Trophoblast cell (in vitro differentiated cells and primary cell): Measurements from ENCODE around the gene GNAS.
A peak's percentile ranks its signal among the peaks of the same experiment; 100 is the strongest.

Experiments used
- DNase-seq, 2 donors: peaks; one replicate each; pipeline ENCODE4 v3.0.0-alpha.2; 2016
- H2AFZ ChIP-seq: 2 replicates; pipeline ENCODE4 v1.6.1; 2013; ENCODE audit warnings: low read length, moderate library complexity, mild to moderate bottlenecking; ENCODE audit not compliant: insufficient read depth, poor library complexity
- H2AK5ac ChIP-seq: 2 replicates; pipeline ENCODE4 v1.6.1; 2013; ENCODE audit warnings: mild to moderate bottlenecking, low read length
- H2BK120ac ChIP-seq: 2 replicates; pipeline ENCODE4 v1.6.1; 2013; ENCODE audit warnings: low read length, mild to moderate bottlenecking, moderate library complexity; ENCODE audit not compliant: insufficient read depth, poor library complexity
- H2BK12ac ChIP-seq: 2 replicates; pipeline ENCODE4 v1.6.1; 2013; ENCODE audit warnings: mild to moderate bottlenecking, low read length, moderate library complexity
- H2BK5ac ChIP-seq: 2 replicates; pipeline ENCODE4 v1.6.1; 2013; ENCODE audit warnings: low read length, low read depth, moderate library complexity, mild to moderate bottlenecking; ENCODE audit not compliant: poor library complexity
- H3K14ac ChIP-seq: 2 replicates; pipeline ENCODE4 v1.6.1; 2013; ENCODE audit warnings: mild to moderate bottlenecking, low read length
- H3K18ac ChIP-seq: 2 replicates; pipeline ENCODE4 v1.6.1; 2013; ENCODE audit warnings: mild to moderate bottlenecking, low read length
- H3K23ac ChIP-seq: 2 replicates; pipeline ENCODE4 v1.6.1; 2013; ENCODE audit warnings: low read length
- H3K27ac ChIP-seq: 2 replicates; pipeline ENCODE4 v1.5.1; 2013; ENCODE audit warnings: low read depth, mild to moderate bottlenecking, inconsistent platforms, low read length, moderate library complexity
- H3K27me3 ChIP-seq: 2 replicates; pipeline ENCODE4 v1.6.1; 2013; ENCODE audit warnings: inconsistent platforms, mild to moderate bottlenecking, low read length, moderate library complexity; ENCODE audit not compliant: insufficient read depth
- H3K36me3 ChIP-seq, 2 experiments: 1 replicate in 1 of 2; 2 replicates in 1 of 2; pipeline ENCODE4 v1.6.1; 2013; ENCODE audit warnings: low read length in 2 of 2, mild to moderate bottlenecking in 2 of 2, moderate library complexity in 1 of 2; ENCODE audit not compliant: insufficient read depth in 2 of 2, control insufficient read depth in 1 of 2
- H3K4ac ChIP-seq: 2 replicates; pipeline ENCODE4 v1.6.1; 2013; ENCODE audit warnings: low read depth, mild to moderate bottlenecking, low read length, moderate library complexity
- H3K4me1 ChIP-seq, 2 experiments: 1 replicate in 1 of 2; 2 replicates in 1 of 2; pipeline ENCODE4 v1.6.1; 2013; ENCODE audit warnings: low read length in 2 of 2, mild to moderate bottlenecking in 2 of 2, moderate library complexity in 1 of 2; ENCODE audit not compliant: insufficient read depth in 2 of 2, control insufficient read depth in 1 of 2
- H3K4me2 ChIP-seq: 2 replicates; pipeline ENCODE4 v1.6.1; 2013; ENCODE audit warnings: inconsistent platforms, mild to moderate bottlenecking, low read length, moderate library complexity
- H3K4me3 ChIP-seq: 2 replicates; pipeline ENCODE4 v1.5.1; 2013; ENCODE audit warnings: mild to moderate bottlenecking, low read depth, low read length, inconsistent platforms
- H3K79me1 ChIP-seq: one replicate; pipeline ENCODE4 v1.6.1; 2013; ENCODE audit warnings: low read length
- H3K79me2 ChIP-seq: 2 replicates; pipeline ENCODE4 v1.6.1; 2013; ENCODE audit warnings: low read length, mild to moderate bottlenecking; ENCODE audit not compliant: control insufficient read depth, insufficient read depth, poor library complexity
- H3K9ac ChIP-seq: 2 replicates; pipeline ENCODE4 v1.6.1; 2013; ENCODE audit warnings: mild to moderate bottlenecking, low read length
- H3K9me3 ChIP-seq: 2 replicates; pipeline ENCODE4 v1.6.1; 2013; ENCODE audit warnings: low read depth, mild to moderate bottlenecking, control low read depth, inconsistent platforms, low read length; ENCODE audit not compliant: insufficient read depth
- H4K12ac ChIP-seq: 2 replicates; pipeline ENCODE4 v1.6.1; 2013; ENCODE audit warnings: low read depth, mild to moderate bottlenecking, low read length, moderate library complexity
- H4K8ac ChIP-seq: 2 replicates; pipeline ENCODE4 v1.6.1; 2013; ENCODE audit warnings: low read depth, mild to moderate bottlenecking, low read length, moderate library complexity
- H4K91ac ChIP-seq: one replicate; pipeline ENCODE4 v1.6.1; 2013; ENCODE audit warnings: low read depth, mild to moderate bottlenecking, low read length, moderate library complexity
- WGBS: extraction: QIAGEN DNeasy Blood & Tissue Kit; methylation state at CpG from one replicate; pipeline ENCODE4 v1.1.7; 2013; ENCODE audit warnings: missing lambda C conversion rate; ENCODE audit not compliant: insufficient read length, insufficient coverage; ENCODE audit errors: extremely low coverage; 5-methylcytosine and 5-hydroxymethylcytosine counted together

The GNAS gene

GRCh38 chr20:58868795-58869194 lies 16.3 kb downstream of the GNAS start:
- H2BK12ac ChIP-seq = no peak overlapping the region
- no peak overlapping the region for H3K14ac ChIP-seq
- H3K4ac ChIP-seq = no peak overlapping the region
- no peaks in the 10 kb centered on the region for H3K36me3 ChIP-seq
- peaks cover 1% of the 10 kb centered on the region for H3K79me1 ChIP-seq
- no peak overlapping the region for H4K12ac ChIP-seq
- H4K8ac ChIP-seq = no peak overlapping the region
- no peaks in the 10 kb centered on the region for H3K79me2 ChIP-seq
- H3K27me3 ChIP-seq = no peaks in the 10 kb centered on the region
- no peak overlapping the region for H2BK5ac ChIP-seq
- no peak overlapping the region for H2BK120ac ChIP-seq
- no peak overlapping the region for H3K4me2 ChIP-seq
- no peak overlapping the region for H2AFZ ChIP-seq
- H2AK5ac ChIP-seq = no peak overlapping the region
- H4K91ac ChIP-seq = no peak overlapping the region
- no peak overlapping the region for H3K4me3 ChIP-seq
- no peaks in the 10 kb centered on the region for H3K4me1 ChIP-seq
- no peak overlapping the region for H3K18ac ChIP-seq
- no CpG with 5 or more reads among the region's 14 CpGs for WGBS
- H3K27ac ChIP-seq = no peak overlapping the region
- no peak overlapping the region for H3K9ac ChIP-seq
- peak; percentile 86 to 96 for DNase-seq
- H3K23ac ChIP-seq = no peak overlapping the region
- H3K9me3 ChIP-seq = peaks cover 2% of the 10 kb centered on the region

- no peaks in the 10 kb centered on the region for H3K27me3 ChIP-seq
- no CpG with 5 or more reads among the region's 7 CpGs for WGBS
- H3K79me1 ChIP-seq = peaks cover 1% of the 10 kb centered on the region
These were observed 17.2 kb downstream of the GNAS start for GRCh38 chr20:58869662-58870227.

GRCh38 chr20:58870293-58871014 lies 17.9 kb downstream of the GNAS start:
- H3K18ac ChIP-seq = no peak overlapping the region
- no peak overlapping the region for H3K23ac ChIP-seq
- no peak overlapping the region for H3K27ac ChIP-seq
- H2BK120ac ChIP-seq = no peak overlapping the region
- H3K4ac ChIP-seq = no peak overlapping the region
- no peak overlapping the region for H2AK5ac ChIP-seq
- peaks cover 1% of the 10 kb centered on the region for H3K79me1 ChIP-seq
- H3K14ac ChIP-seq = no peak overlapping the region
- H3K4me2 ChIP-seq = no peak overlapping the region
- DNase-seq = peak; percentile 73 to 84
- H3K4me1 ChIP-seq = no peaks in the 10 kb centered on the region
- WGBS = no CpG with 5 or more reads among the region's 7 CpGs
- no peak overlapping the region for H4K12ac ChIP-seq
- no peak overlapping the region for H2BK5ac ChIP-seq
- no peaks in the 10 kb centered on the region for H3K79me2 ChIP-seq
- no peak overlapping the region for H4K8ac ChIP-seq
- no peak overlapping the region for H2AFZ ChIP-seq
- H3K9me3 ChIP-seq = peaks cover 2% of the 10 kb centered on the region
- no peaks in the 10 kb centered on the region for H3K36me3 ChIP-seq
- H3K4me3 ChIP-seq = no peak overlapping the region
- H3K9ac ChIP-seq = no peak overlapping the region
- H2BK12ac ChIP-seq = no peak overlapping the region
- no peaks in the 10 kb centered on the region for H3K27me3 ChIP-seq
- no peak overlapping the region for H4K91ac ChIP-seq

More at GRCh38 chr20:58869662-58870227, 17.2 kb downstream of the GNAS start:
- Histone ChIP-seq H3K18ac (no peak overlapping the region), H4K8ac (no peak overlapping the region), H2AFZ (no peak overlapping the region), H4K91ac (no peak overlapping the region), H3K23ac (no peak overlapping the region), H3K27ac (no peak overlapping the region), H4K12ac (no peak overlapping the region), H3K4me1 (no peaks in the 10 kb centered on the region), H3K9me3 (peaks cover 2% of the 10 kb centered on the region), H2BK5ac (no peak overlapping the region), H3K14ac (no peak overlapping the region), H3K36me3 (no peaks in the 10 kb centered on the region), H3K4me3 (no peak overlapping the region), H2BK120ac (no peak overlapping the region), H3K4me2 (no peak overlapping the region), H2BK12ac (peak overlapping the region; percentile 6), H2AK5ac (no peak overlapping the region), H3K79me2 (no peaks in the 10 kb centered on the region), H3K9ac (no peak overlapping the region), H3K4ac (no peak overlapping the region)
- DNase-seq = no peak

GRCh38 chr20:58871533-58872102 lies 19.1 kb downstream of the GNAS start:
- no peak overlapping the region for H3K27ac ChIP-seq
- H3K27me3 ChIP-seq = no peaks in the 10 kb centered on the region
- no peak overlapping the region for H2BK5ac ChIP-seq
- no peak overlapping the region for H3K4me3 ChIP-seq
- no peaks in the 10 kb centered on the region for H3K36me3 ChIP-seq
- no peak overlapping the region for H2AK5ac ChIP-seq
- peaks cover 2% of the 10 kb centered on the region for H3K9me3 ChIP-seq
- no peak overlapping the region for H3K4ac ChIP-seq
- H3K14ac ChIP-seq = no peak overlapping the region
- H3K4me1 ChIP-seq = no peaks in the 10 kb centered on the region
- no peaks in the 10 kb centered on the region for H3K79me2 ChIP-seq
- H3K4me2 ChIP-seq = no peak overlapping the region
- H2AFZ ChIP-seq = no peak overlapping the region
- no peak overlapping the region for H3K23ac ChIP-seq
- no peak overlapping the region for H2BK12ac ChIP-seq
- peaks cover 1% of the 10 kb centered on the region for H3K79me1 ChIP-seq
- no peak overlapping the region for H2BK120ac ChIP-seq
- DNase-seq = no peak
- H4K91ac ChIP-seq = no peak overlapping the region
- no peak overlapping the region for H4K12ac ChIP-seq
- H3K18ac ChIP-seq = no peak overlapping the region
- no peak overlapping the region for H3K9ac ChIP-seq
- no peak overlapping the region for H4K8ac ChIP-seq
- no CpG with 5 or more reads among the region's 8 CpGs for WGBS
